GM19455 (cell line): ENCODE measurements around the gene SLC25A43.
A peak's percentile ranks its signal among the peaks of the same experiment; 100 is the strongest.
"Not testable (repeated sequence)": the region's sequence is repeated elsewhere in the genome, so short reads cannot be mapped to it uniquely, and the experiment has no call there.

Experiments used
- ATAC-seq: cut with Tn5 transposase; IDR thresholded peaks from one replicate; pipeline ENCODE4 v1.9.1; 2021; ENCODE audit not compliant: unreplicated experiment

Gene SLC25A43

DNA sequence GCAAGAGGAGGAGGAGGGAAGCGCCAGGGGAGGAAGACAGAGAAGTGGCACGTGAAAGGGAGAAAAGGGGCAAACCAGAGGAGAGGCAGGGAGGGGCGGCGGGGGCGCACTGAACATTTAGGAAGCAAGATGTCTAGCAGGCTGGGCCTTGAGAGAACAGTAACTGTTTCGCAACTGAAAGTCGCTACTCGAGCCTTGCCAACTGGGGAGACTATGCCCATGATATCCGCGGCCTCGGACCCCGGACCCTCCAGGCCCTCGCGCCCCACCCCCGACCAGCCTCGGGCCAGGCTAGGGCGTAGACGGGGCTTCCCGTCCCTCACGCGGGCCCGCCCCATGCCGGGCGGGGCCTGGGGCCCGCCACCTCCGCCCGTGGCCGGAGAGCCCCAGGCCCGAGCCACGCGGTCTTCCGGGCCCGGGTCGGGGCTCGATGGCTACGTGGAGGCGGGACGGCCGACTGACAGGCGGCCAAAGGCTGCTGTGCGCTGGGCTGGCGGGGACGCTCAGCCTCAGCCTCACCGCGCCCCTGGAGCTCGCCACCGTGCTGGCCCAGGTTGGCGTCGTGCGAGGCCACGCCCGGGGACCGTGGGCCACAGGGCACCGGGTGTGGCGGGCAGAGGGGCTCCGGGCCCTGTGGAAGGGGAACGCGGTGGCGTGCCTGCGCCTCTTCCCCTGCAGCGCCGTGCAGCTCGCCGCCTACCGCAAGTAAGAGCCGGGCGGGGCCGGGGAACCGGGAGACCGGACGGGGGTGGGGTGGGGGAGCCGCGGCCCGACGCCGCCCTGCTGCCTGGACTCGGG is at the start of gene SLC25A43:
Gene SLC25A43, plus strand, starts transcription at position 363 of the 798 bp plus-strand sequence. Its CDS starts 68 bp downstream, at position 431.
- peak; percentile 94 for ATAC-seq

DNA sequence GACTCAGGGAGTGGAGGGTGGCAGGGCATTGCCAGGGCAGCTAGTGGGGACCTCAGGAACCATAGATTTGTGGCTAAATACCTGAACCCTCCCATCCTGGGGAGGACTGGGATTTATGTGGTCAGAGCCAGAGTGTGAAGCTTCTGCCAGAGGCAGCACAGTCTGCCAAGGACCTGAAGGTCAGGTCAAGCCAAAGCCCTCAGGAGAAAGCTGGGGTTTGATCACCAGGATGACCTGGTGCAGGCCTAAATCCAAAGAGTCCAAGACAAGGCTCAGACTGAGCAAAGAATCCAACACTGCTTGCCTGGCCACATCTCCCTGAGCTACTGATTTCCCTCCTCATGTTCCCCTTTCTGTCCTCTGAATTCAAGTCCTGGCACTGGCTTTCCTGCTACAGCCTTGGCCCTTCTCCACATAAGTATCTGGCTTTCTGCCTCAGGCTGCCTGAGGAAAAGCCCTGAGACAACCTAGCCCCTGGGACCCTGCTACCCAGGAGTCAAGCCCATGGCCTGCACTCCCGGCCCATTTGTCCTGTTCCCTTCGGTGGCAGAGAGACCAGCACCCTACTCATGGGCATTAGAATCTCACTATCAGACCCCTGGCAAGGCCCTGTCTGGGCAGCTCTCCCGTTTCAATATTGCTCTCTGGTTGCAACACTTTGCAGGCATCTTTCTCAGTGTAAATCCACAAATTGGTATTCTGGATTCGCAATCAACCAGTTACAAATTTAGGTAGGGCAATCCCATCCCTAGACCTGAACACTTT is 39.3 kb upstream of the SLC25A43 start:
- ATAC-seq = no peak

DNA sequence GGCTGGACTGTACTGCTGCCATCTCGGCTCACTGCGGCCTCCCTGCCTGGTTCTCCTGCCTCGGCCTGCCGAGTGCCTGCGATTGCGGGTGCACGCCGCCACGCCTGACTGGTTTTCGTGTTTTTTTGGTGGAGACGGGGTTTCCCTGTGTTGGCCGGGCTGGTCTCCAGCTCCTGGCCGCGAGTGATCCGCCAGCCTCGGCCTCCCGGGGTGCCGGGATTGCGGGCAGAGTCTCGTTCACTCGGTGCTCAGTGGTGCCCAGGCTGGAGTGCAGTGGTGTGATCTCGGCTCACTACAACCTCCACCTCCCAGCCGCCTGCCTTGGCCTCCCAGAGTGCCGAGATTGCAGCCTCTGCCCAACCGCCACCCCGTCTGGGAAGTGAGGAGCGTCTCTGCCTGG is 37.7 kb upstream of the SLC25A43 start:
- not testable (repeated sequence) for ATAC-seq

DNA sequence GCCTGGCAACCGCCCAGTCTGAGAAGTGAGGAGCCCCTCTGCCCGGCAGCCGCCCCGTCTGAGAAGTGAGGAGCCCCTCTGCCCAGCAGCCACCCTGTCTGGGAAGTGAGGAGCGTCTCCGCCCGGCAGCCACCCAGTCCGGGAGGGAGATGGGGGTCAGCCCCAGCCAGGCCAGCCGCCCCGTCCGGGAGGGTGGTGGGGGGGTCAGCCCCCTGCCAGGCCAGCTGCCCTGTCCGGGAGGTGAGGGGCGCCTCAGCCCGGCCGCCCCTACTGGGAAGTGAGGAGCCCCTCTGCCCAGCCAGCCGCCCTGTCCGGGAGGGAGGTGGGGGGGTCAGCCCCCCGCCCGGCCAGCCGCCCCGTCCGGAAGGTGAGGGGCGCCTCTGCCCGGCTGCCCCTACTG is 37.1 kb upstream of the SLC25A43 start:
- not testable (repeated sequence) for ATAC-seq

- ATAC-seq = no peak
These were observed 35.7 kb upstream of the SLC25A43 start for GRCh38 chrX:119363391-119363790.

- not testable (repeated sequence) for ATAC-seq
These were observed 27.3 kb upstream of the SLC25A43 start for GRCh38 chrX:119371861-119372260.

- ATAC-seq = no peak
These were observed 24.4 kb upstream of the SLC25A43 start for GRCh38 chrX:119374736-119375135.

- no peak for ATAC-seq
These were observed 23.6 kb upstream of the SLC25A43 start for GRCh38 chrX:119375561-119375960.

DNA sequence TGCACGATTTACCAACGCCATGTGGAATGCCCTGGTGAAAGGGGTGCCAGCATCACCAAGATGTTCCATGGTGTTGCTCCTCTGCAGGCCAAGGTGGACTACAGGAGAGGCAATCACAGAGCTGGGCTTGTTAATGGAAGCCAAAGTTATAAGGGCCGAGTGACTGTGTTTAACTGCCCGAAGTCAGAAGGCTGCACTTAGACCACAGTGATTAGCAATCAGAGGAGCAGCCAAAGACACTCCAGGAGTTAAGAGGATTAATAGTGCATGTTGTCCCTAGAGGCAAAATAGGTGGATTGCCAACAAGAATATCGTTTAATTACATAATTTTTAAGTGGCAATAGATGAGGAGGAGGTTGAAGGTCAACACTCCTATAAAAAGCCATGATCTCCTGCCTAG is 22.8 kb upstream of the SLC25A43 start:
- ATAC-seq = no peak

GRCh38 chrX:119381349-119381944 is 17.7 kb upstream of the SLC25A43 start:
- no peak for ATAC-seq

- ATAC-seq = no peak
These were observed 16.5 kb upstream of the SLC25A43 start for GRCh38 chrX:119382606-119383005.

GRCh38 chrX:119386685-119387084 is 12.5 kb upstream of the SLC25A43 start:
- ATAC-seq = not testable (repeated sequence)

- not testable (repeated sequence) for ATAC-seq
These were observed 11.7 kb upstream of the SLC25A43 start for GRCh38 chrX:119387426-119387825.

GRCh38 chrX:119389214-119389613 is 9.9 kb upstream of the SLC25A43 start:
- ATAC-seq = no peak

GRCh38 chrX:119389871-119390501 is 9.2 kb upstream of the SLC25A43 start:
- no peak for ATAC-seq

GRCh38 chrX:119391279-119391678 is 7.9 kb upstream of the SLC25A43 start:
- ATAC-seq = no peak

DNA sequence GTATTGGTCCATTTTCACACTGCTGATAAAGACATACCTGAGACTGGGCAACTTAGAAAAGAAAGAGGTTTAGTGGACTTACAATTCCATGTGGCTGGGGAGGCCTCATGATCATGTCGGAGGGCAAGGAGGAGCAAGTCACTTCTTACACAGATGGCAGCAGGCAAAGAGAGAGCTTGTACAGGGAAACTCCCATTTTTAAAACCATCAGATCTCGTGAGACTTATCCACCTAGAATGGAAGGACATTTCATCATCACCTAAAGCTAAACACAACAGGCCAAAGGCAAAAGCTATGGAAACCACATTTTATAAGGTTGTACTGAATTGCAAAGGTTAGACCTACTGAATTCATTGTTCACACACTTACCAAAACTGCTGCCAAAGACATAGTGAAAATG is 6.0 kb upstream of the SLC25A43 start:
- ATAC-seq = no peak

- ATAC-seq = no peak
These were observed 556 bp upstream of the SLC25A43 start for GRCh38 chrX:119398587-119398973.

GRCh38 chrX:119399772-119400101 is 601 bp downstream of the SLC25A43 start:
- ATAC-seq = peak; percentile 28

DNA sequence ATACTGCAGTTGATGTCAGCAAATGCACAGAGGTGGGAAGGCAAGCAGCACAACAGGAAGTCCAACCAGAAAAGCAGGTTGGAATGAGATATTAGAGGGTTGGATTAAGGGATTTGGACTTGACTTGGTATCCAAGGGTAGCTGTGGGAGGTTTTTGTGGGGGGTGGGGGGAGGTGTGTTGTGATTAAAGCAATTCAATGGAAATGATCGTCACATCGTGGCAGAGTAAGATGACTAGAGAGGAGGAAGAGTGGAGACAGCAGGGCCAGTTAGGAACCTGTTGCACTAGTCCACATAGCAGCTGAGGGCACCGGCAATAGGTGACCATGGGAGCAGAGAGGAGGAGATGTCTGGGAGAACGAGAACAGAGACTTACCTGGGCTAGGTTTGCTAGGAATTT is 2.4 kb downstream of the SLC25A43 start:
- no peak for ATAC-seq

- ATAC-seq = no peak
These were observed 3.5 kb downstream of the SLC25A43 start for GRCh38 chrX:119402588-119402987.
